Astrocyte (in vitro differentiated cells and primary cell): ENCODE results near the gene PPP2R2D. TPM values are rescaled to one million over a fixed set of nuclear protein-coding genes. Genes with fewer than 3 reads are reported as not detected.
"Not testable (repeated sequence)": the region's sequence is repeated elsewhere in the genome, so short reads cannot be mapped to it uniquely, and the experiment has no call there.

Experiments
- DNase-seq: peaks from one replicate; pipeline ENCODE4 v3.0.0-alpha.2; 2010; ENCODE audit warnings: low read depth
- FAIRE-seq: peaks from 2 replicates; lab custom pipeline; 2011; peaks lifted over from hg19 to GRCh38; lab: Jason Lieb, UNC
- H2AFZ ChIP-seq: 2 replicates; pipeline ENCODE4 v1.6.0; 2012; ENCODE audit warnings: low read depth, low read length, inconsistent platforms
- H3K27ac ChIP-seq: 2 replicates; pipeline ENCODE4 v1.5.1; 2011; ENCODE audit warnings: low read depth, low read length, inconsistent platforms
- H3K27me3 ChIP-seq: 2 replicates; pipeline ENCODE4 v1.6.0; 2011; ENCODE audit warnings: low read length, inconsistent platforms; ENCODE audit not compliant: insufficient read depth
- H3K36me3 ChIP-seq: 2 replicates; pipeline ENCODE4 v1.5.1; 2011; ENCODE audit warnings: low read length, inconsistent platforms; ENCODE audit not compliant: insufficient read depth
- H3K4me1 ChIP-seq: 2 replicates; pipeline ENCODE4 v1.5.1; 2011; ENCODE audit warnings: low read length, inconsistent platforms; ENCODE audit not compliant: insufficient read depth
- H3K4me2 ChIP-seq: 2 replicates; pipeline ENCODE4 v1.6.0; 2012; ENCODE audit warnings: low read length, inconsistent platforms
- H3K4me3 ChIP-seq: 2 replicates; pipeline ENCODE4 v1.5.1; 2011; ENCODE audit warnings: low read depth, mild to moderate bottlenecking, low read length, inconsistent platforms; ENCODE audit not compliant: insufficient read depth
- H3K79me2 ChIP-seq: 2 replicates; pipeline ENCODE4 v1.6.0; 2012; ENCODE audit warnings: mild to moderate bottlenecking, low read length, inconsistent platforms; ENCODE audit not compliant: insufficient read depth
- H3K9ac ChIP-seq: 2 replicates; pipeline ENCODE4 v1.6.0; 2012; ENCODE audit warnings: mild to moderate bottlenecking, low read length, inconsistent platforms
- H3K9me3 ChIP-seq: 2 replicates; pipeline ENCODE4 v1.5.1; 2012; ENCODE audit warnings: low read depth, mild to moderate bottlenecking, low read length, inconsistent platforms; ENCODE audit not compliant: insufficient read depth
- H4K20me1 ChIP-seq: 2 replicates; pipeline ENCODE4 v1.6.0; 2012; ENCODE audit warnings: low read length, inconsistent platforms; ENCODE audit not compliant: insufficient read depth
- H3K27ac Mint-ChIP-seq: one replicate; pipeline ENCODE4 v1.8.0; 2021; ENCODE audit warnings: mild to moderate bottlenecking, mixed read lengths; ENCODE audit not compliant: unreplicated experiment
- H3K27me3 Mint-ChIP-seq: one replicate; pipeline ENCODE4 v1.8.0; 2021; ENCODE audit warnings: low read depth, mixed read lengths; ENCODE audit not compliant: unreplicated experiment
- H3K36me3 Mint-ChIP-seq: one replicate; pipeline ENCODE4 v1.8.0; 2021; ENCODE audit warnings: low read depth, mixed read lengths; ENCODE audit not compliant: unreplicated experiment
- H3K4me1 Mint-ChIP-seq: one replicate; pipeline ENCODE4 v1.8.0; 2021; ENCODE audit warnings: low read depth, mixed read lengths; ENCODE audit not compliant: unreplicated experiment
- H3K4me3 Mint-ChIP-seq: one replicate; pipeline ENCODE4 v1.8.0; 2021; ENCODE audit warnings: mild to moderate bottlenecking, moderate library complexity, mixed read lengths; ENCODE audit not compliant: unreplicated experiment
- H3K9me3 Mint-ChIP-seq: one replicate; pipeline ENCODE4 v1.8.0; 2021; ENCODE audit warnings: mild to moderate bottlenecking, mixed read lengths; ENCODE audit not compliant: unreplicated experiment
- EZH2 ChIP-seq: IDR thresholded peaks from 2 replicates; pipeline ENCODE4 v1.6.1; 2012; ENCODE audit warnings: mild to moderate bottlenecking, low read length, inconsistent platforms; ENCODE audit not compliant: insufficient read depth
- total RNA-seq: library from RNA; stranded (reverse); gene quantifications from 2 replicates; pipeline ENCODE4 v1.2.1, GENCODE V29; 2021
- TF ChIP-seq, protein P1 (sequence below): IDR thresholded peaks from 2 replicates; pipeline ENCODE4 v1.5.1; 2011; ENCODE audit warnings: low read depth, mild to moderate bottlenecking, inconsistent platforms, low read length, moderate library complexity; ENCODE audit not compliant: insufficient read depth

Gene PPP2R2D
- total RNA-seq, 1 donor from 2014 or later = 32.5 TPM

DNA sequence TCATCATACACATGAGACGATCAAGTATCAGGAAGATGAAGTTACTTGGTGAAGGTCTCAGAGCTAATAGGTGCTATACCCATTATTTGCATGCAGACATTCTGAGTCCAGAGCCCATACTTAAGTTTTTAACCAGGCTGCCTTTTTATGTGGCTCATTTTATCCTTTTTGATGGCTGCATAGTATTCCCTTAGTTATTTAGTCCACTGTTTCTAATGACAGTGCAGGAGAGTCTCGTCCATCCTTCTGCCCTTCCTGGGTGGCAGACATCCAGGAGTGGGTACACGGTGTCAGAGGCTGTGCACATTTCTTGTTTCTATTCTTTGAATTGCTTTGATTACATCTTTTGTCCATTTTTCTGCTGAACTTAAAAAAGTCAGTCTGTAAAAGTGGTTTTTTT, 11.8 kb downstream of the PPP2R2D start:
- H3K4me2 ChIP-seq = no peak overlapping the region
- Mint-ChIP-seq H3K27me3 (no peaks in the 10 kb centered on the region), H3K36me3 (peaks cover 16% of the 10 kb centered on the region), H3K9me3 (peaks cover 3% of the 10 kb centered on the region), H3K4me3 (no peak overlapping the region), H3K27ac (no peak overlapping the region), H3K4me1 (peaks cover 17% of the 10 kb centered on the region)
- no peak overlapping the region for H3K27ac ChIP-seq
- no peak overlapping the region for H3K9ac ChIP-seq
- TF ChIP-seq, protein P1, sequence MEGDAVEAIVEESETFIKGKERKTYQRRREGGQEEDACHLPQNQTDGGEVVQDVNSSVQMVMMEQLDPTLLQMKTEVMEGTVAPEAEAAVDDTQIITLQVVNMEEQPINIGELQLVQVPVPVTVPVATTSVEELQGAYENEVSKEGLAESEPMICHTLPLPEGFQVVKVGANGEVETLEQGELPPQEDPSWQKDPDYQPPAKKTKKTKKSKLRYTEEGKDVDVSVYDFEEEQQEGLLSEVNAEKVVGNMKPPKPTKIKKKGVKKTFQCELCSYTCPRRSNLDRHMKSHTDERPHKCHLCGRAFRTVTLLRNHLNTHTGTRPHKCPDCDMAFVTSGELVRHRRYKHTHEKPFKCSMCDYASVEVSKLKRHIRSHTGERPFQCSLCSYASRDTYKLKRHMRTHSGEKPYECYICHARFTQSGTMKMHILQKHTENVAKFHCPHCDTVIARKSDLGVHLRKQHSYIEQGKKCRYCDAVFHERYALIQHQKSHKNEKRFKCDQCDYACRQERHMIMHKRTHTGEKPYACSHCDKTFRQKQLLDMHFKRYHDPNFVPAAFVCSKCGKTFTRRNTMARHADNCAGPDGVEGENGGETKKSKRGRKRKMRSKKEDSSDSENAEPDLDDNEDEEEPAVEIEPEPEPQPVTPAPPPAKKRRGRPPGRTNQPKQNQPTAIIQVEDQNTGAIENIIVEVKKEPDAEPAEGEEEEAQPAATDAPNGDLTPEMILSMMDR = no peak
- no peak for TF ChIP-seq EZH2
- peaks cover 94% of the 10 kb centered on the region for H3K79me2 ChIP-seq
- H3K4me3 ChIP-seq = no peak overlapping the region
- peaks cover 4% of the 10 kb centered on the region for H3K4me1 ChIP-seq
- peaks cover 9% of the 10 kb centered on the region for H3K36me3 ChIP-seq
- no peaks in the 10 kb centered on the region for H3K9me3 ChIP-seq
- peaks cover 90% of the 10 kb centered on the region for H4K20me1 ChIP-seq
- H2AFZ ChIP-seq = no peak overlapping the region
- no peaks in the 10 kb centered on the region for H3K27me3 ChIP-seq
- no peak for FAIRE-seq
- DNase-seq = no peak

DNA sequence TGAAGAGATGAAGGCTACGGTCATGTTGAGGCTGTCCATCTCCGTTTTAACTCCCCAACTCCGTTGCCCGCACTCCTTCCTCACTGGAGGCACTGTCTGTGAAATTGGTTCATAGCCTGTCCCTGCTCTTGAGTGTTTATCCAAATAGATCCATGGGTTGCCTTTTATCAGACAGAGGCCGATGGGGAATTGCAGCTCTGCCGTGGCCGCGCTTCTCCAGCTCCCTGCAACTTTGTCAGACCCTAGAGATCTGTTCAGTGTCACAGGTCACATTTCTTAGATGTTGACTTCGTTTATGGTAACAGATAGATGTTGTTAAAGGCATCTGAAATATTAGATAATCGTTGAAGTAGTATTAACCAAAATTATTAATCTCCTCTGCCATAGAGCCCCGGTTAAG, 14.7 kb downstream of the PPP2R2D start:
- Mint-ChIP-seq H3K4me3 (no peak overlapping the region), H3K27ac (no peak overlapping the region), H3K9me3 (peaks cover 3% of the 10 kb centered on the region), H3K36me3 (peaks cover 16% of the 10 kb centered on the region), H3K4me1 (peaks cover 7% of the 10 kb centered on the region), H3K27me3 (no peaks in the 10 kb centered on the region)
- peaks cover 78% of the 10 kb centered on the region for H4K20me1 ChIP-seq
- no peaks in the 10 kb centered on the region for H3K27me3 ChIP-seq
- H3K79me2 ChIP-seq = peaks cover 92% of the 10 kb centered on the region
- H3K4me3 ChIP-seq = no peak overlapping the region
- no peak overlapping the region for H3K9ac ChIP-seq
- H3K36me3 ChIP-seq = peaks cover under 1% of the 10 kb centered on the region
- H3K27ac ChIP-seq = no peak overlapping the region
- DNase-seq (no peak), FAIRE-seq (no peak)
- H3K4me1 ChIP-seq = peaks cover 4% of the 10 kb centered on the region
- H2AFZ ChIP-seq = no peak overlapping the region
- H3K4me2 ChIP-seq = no peak overlapping the region
- no peaks in the 10 kb centered on the region for H3K9me3 ChIP-seq
- no peak for TF ChIP-seq EZH2
- TF ChIP-seq, protein P1 = no peak

DNA sequence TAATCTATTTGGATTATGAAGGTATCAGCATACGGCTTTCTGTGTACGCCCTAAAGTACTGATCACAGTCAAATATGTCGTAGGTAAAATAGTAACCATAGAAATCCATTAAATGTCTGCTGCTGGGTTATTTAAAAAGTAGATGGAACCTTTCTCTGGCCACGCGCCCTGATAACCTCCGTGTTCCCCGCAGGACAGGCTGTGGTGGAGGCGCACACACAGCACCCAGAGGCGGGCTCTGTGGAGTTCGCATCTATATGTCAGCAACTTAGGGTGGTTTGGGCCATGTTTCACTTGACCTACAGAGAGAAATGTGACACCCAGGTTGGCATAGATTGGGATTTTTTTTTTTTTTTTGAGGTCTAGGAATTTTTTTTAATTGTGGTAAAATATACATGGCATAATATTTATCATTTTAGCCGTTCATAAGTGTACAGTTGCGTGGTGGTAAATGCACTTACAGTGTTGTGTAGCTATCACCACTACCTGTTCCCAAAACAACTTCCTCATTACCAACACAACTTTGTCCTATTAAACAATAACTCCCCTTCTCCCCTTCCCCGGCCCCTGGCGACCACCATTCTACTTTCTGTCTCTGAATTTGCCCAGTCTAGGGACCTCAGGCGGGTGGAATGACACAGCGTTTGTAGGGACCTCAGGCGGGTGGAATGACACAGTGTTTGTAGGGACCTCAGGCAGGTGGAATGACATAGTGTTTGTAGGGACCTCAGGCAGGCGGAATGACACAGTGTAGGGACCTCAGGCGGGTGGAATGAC, 15.4 kb downstream of the PPP2R2D start:
- Histone ChIP-seq H3K79me2 (peaks cover 92% of the 10 kb centered on the region), H2AFZ (no peak overlapping the region), H3K27ac (no peak overlapping the region), H4K20me1 (peaks cover 78% of the 10 kb centered on the region), H3K9ac (no peak overlapping the region), H3K4me1 (peaks cover 4% of the 10 kb centered on the region), H3K4me2 (no peak overlapping the region), H3K4me3 (no peak overlapping the region), H3K27me3 (no peaks in the 10 kb centered on the region), H3K9me3 (no peaks in the 10 kb centered on the region), H3K36me3 (no peaks in the 10 kb centered on the region)
- no peak for FAIRE-seq
- Mint-ChIP-seq H3K27me3 (no peaks in the 10 kb centered on the region), H3K9me3 (peaks cover 3% of the 10 kb centered on the region), H3K36me3 (peaks cover 15% of the 10 kb centered on the region), H3K27ac (no peak overlapping the region), H3K4me3 (no peak overlapping the region), H3K4me1 (peaks cover 11% of the 10 kb centered on the region)
- no peak for TF ChIP-seq EZH2
- TF ChIP-seq, protein P1 = no peak
- DNase-seq = no peak

DNA sequence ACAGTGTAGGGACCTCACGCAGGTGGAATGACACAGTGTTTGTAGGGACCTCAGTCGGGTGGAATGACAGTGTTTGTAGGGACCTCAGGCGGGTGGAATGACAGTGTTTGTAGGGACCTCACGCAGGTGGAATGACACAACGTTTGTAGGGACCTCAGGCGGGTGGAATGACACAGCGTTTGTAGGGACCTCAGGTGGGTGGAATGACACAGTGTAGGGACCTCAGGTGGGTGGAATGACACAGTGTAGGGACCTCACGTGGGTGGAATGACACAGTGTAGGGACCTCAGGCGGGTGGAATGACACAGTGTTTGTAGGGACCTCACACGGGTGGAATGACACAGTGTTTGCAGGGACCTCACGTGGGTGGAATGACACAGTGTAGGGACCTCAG, 16.0 kb downstream of the PPP2R2D start:
- FAIRE-seq = not testable (repeated sequence)

More for the DNA sequence above, 16.0 kb downstream of the PPP2R2D start:
- H3K4me1 ChIP-seq, H2AFZ ChIP-seq, H3K27me3 Mint-ChIP-seq, H3K4me3 ChIP-seq, H3K9me3 Mint-ChIP-seq, H3K4me2 ChIP-seq, H3K27ac ChIP-seq, H3K9ac ChIP-seq, DNase-seq, H3K27ac Mint-ChIP-seq, H3K27me3 ChIP-seq, H3K9me3 ChIP-seq, H3K4me3 Mint-ChIP-seq, H3K36me3 ChIP-seq: not testable (repeated sequence)
- Histone ChIP-seq H4K20me1 (peaks cover 78% of the 10 kb centered on the region), H3K79me2 (peaks cover 92% of the 10 kb centered on the region)
- Mint-ChIP-seq H3K36me3 (peaks cover 12% of the 10 kb centered on the region), H3K4me1 (peaks cover 15% of the 10 kb centered on the region)
